Upper lobe of left lung (tissue), 6 donors: ENCODE measurements around the gene HABP2. TPM values are rescaled to one million over a fixed set of nuclear protein-coding genes. Genes with fewer than 3 reads are reported as not detected.

ENCODE experiments used
- ATAC-seq, 2 donors: fragments of 200-7000 bp; cut with Tn5 transposase; one replicate each; pipeline ENCODE4 v1.9.1; 2022; ENCODE audit warnings: mild to moderate bottlenecking in 2 of 2, moderate library complexity in 2 of 2; ENCODE audit not compliant: low FRiP score in 2 of 2
- DNase-seq, 2 donors: peaks; one replicate each; pipeline ENCODE4 v3.0.0-alpha.2; 2019 to 2020
- H3K27ac ChIP-seq, 4 donors: fragments of 200-600 bp; sonication (generic); one replicate each; pipeline ENCODE4 v1.5.1; 2016 to 2019
- H3K27me3 ChIP-seq, 4 donors: fragments of 200-600 bp; sonication (generic); one replicate each; pipeline ENCODE4 v1.5.1; 2017 to 2019
- H3K36me3 ChIP-seq, 4 donors: fragments of 200-600 bp; sonication (generic); one replicate each; pipeline ENCODE4 v1.5.1; 2016 to 2019
- H3K4me1 ChIP-seq, 4 donors: fragments of 200-600 bp; sonication (generic); one replicate each; pipeline ENCODE4 v1.5.1; 2018 to 2019
- H3K4me3 ChIP-seq, 4 donors: fragments of 200-600 bp; sonication (generic); one replicate each; pipeline ENCODE4 v1.5.1; 2017 to 2019; ENCODE audit warnings: mild to moderate bottlenecking in 2 of 4, moderate library complexity in 1 of 4
- H3K9me3 ChIP-seq, 4 donors: fragments of 200-600 bp; sonication (generic); one replicate each; pipeline ENCODE4 v1.5.1; 2018 to 2019
- EP300 ChIP-seq, 4 donors: sonication (generic); formaldehyde crosslinking; IDR thresholded peaks; one replicate each; pipeline ENCODE4 v1.5.1; 2017; ENCODE audit warnings: antibody characterized with exemption in 4 of 4, control low read depth in 2 of 4
- POLR2A ChIP-seq, 4 donors: fragments of 450-650 bp; IDR thresholded peaks; one replicate each; pipeline ENCODE4 v1.5.1; 2016 to 2017; ENCODE audit warnings: antibody characterized with exemption in 4 of 4, mild to moderate bottlenecking in 2 of 4
- POLR2AphosphoS5 ChIP-seq, 2 donors: sonication (generic); formaldehyde crosslinking; IDR thresholded peaks; one replicate each; pipeline ENCODE4 v1.5.1; 2017; ENCODE audit warnings: antibody characterized with exemption in 2 of 2
- WGBS, 2 donors: methylation state at CpG; one replicate each; pipeline ENCODE4 v1.1.5; 2017 to 2018; 5-methylcytosine and 5-hydroxymethylcytosine counted together
- total RNA-seq, 6 donors: library from RNA; depleted of rRNA in 4 of 6; stranded (reverse); fragments of >200 nt in 4 of 6; gene quantifications; one replicate each; pipeline versions ENCODE4 v1.1.0 to v1.2.1, GENCODE V29; 2016 to 2021
- TF ChIP-seq, protein P1 (sequence below), 6 experiments: fragments of 450-650 bp in 4 of 6; fragments of 200-600 bp in 2 of 6; sonication (generic) in 2 of 6; IDR thresholded peaks; one replicate each; pipeline ENCODE4 v1.5.1; 2016 to 2019; ENCODE audit warnings: antibody characterized with exemption in 6 of 6
- donor health status: DM: no; HTN: no; CAD: no; lungs with moderate emphysema.
- donor health status: DM: no; HTN: yes; CAD: no; lungs with severe emphysema.

Gene HABP2
- total RNA-seq, 6 donors from 2014 or later, result 0.15 to 10.3 (median 1.3) TPM; not detected in 2

DNA sequence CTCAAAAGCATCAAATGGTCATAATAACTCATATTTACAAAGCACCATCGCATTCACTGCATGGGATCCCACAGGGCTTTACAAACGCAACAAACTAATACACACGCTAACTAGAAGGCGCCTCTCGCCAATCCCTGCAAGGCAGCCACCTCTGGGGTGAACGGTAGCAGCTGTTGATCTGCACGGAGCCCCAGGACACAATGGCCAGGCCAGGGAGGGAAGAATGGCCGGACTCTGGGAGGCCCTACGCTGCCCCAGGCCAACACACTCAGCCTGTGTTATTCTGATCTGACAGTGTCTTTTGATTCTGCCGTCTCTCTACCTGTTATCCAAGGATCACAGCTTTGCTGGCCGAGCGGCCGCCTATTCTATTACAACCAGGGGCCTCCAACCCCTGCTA lies 41.8 kb downstream of the HABP2 start:
- Histone ChIP-seq H3K9me3 (no peaks in the 10 kb centered on the region), H3K27ac (no peak overlapping the region), H3K4me1 (no peaks in the 10 kb centered on the region), H3K36me3 (no peaks in the 10 kb centered on the region), H3K4me3 (no peak overlapping the region), H3K27me3 (no peaks in the 10 kb centered on the region)
- DNase-seq, result no peak
- ATAC-seq, result no peak
- whole genome bisulfite sequencing, 2 donors, result 81 to 90% methylated on average over 12 to 13 of the region's 13 CpGs
- TF ChIP-seq POLR2A (IDR thresholded peaks at IDR 0.05) (no peak), POLR2AphosphoS5 (IDR thresholded peaks at IDR 0.05) (no peak), EP300 (IDR thresholded peaks at IDR 0.05) (no peak)
- TF ChIP-seq, protein P1, sequence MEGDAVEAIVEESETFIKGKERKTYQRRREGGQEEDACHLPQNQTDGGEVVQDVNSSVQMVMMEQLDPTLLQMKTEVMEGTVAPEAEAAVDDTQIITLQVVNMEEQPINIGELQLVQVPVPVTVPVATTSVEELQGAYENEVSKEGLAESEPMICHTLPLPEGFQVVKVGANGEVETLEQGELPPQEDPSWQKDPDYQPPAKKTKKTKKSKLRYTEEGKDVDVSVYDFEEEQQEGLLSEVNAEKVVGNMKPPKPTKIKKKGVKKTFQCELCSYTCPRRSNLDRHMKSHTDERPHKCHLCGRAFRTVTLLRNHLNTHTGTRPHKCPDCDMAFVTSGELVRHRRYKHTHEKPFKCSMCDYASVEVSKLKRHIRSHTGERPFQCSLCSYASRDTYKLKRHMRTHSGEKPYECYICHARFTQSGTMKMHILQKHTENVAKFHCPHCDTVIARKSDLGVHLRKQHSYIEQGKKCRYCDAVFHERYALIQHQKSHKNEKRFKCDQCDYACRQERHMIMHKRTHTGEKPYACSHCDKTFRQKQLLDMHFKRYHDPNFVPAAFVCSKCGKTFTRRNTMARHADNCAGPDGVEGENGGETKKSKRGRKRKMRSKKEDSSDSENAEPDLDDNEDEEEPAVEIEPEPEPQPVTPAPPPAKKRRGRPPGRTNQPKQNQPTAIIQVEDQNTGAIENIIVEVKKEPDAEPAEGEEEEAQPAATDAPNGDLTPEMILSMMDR (IDR thresholded peaks at IDR 0.05), result no peak

DNA sequence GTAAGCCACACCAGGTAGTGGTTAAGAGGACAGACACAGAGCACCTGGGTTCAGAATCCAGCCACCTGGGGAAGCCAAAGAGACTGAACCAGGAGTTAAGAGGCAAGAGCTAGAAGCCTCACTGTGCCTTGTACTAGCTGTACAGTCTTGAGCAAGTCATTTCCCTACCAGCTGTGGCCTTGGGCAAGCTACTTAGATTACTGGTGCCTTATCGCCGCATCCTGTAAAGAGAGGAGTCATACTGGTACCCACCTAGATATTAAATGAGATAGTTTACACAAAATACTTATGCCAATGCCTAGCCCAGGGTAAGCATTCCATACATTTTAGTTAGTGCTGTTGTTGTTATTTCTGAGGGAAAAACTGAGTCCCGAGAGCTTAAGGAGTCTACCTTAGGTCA lies 47.7 kb downstream of the HABP2 start:
- Histone ChIP-seq H3K9me3 (no peaks in the 10 kb centered on the region), H3K27me3 (no peaks in the 10 kb centered on the region), H3K36me3 (no peaks in the 10 kb centered on the region), H3K27ac (no peak overlapping the region), H3K4me1 (no peaks in the 10 kb centered on the region), H3K4me3 (no peak overlapping the region)
- TF ChIP-seq, protein P1 (IDR thresholded peaks at IDR 0.05), result no peak
- TF ChIP-seq EP300 (IDR thresholded peaks at IDR 0.05), result no peak
- no peak for TF ChIP-seq POLR2A (IDR thresholded peaks at IDR 0.05)
- no peak for TF ChIP-seq POLR2AphosphoS5 (IDR thresholded peaks at IDR 0.05)
- 84 to 90% methylated on average over 3 of the region's 3 CpGs for WGBS, 2 donors
- ATAC-seq (no peak), DNase-seq (no peak)

DNA sequence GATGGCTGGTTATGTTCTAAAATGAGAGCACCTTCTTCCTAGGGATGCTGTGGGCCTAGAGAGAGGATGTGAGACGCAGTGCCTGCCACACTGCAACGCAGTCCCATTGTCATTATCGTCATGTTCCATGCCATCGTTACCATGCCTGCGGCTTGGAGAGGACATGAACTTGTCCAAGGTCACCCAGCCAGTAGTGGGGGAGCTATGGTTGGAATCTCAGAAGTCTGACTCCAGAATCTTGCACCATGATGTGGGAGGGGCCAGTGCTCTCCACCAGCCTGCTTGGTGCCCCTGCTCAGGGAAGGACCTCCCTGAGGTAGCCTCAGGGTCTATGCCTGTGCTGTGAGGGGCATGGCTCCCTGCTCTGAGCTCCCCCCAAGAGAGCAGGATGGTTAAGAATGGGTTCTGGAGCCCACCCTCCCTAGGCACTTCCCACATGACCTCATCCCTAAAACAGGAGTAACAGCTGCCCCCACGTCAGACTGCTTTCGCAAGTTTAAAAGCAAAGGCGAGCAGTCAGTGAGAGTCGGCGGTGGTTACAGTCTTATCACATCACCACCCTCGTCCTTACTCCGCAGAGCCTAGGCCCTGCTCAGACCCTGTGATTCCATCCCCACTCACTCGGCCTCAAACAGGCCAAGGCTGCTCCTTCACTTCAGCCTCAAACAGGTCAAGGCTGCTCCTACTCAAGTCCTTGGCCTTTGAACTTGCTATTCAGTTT lies 50.4 kb downstream of the HABP2 start:
- ATAC-seq (no peak), DNase-seq (no peak)
- 82 to 83% methylated on average over 13 of the region's 13 CpGs for WGBS, 2 donors
- no peaks in the 10 kb centered on the region for H3K36me3 ChIP-seq
- H3K4me3 ChIP-seq, result no peak overlapping the region
- TF ChIP-seq EP300 (IDR thresholded peaks at IDR 0.05) (no peak), POLR2AphosphoS5 (IDR thresholded peaks at IDR 0.05) (no peak), POLR2A (IDR thresholded peaks at IDR 0.05) (no peak)
- TF ChIP-seq, protein P1 (IDR thresholded peaks at IDR 0.05), result no peak
- no peaks in the 10 kb centered on the region for H3K9me3 ChIP-seq
- H3K27ac ChIP-seq, result no peak overlapping the region
- no peaks in the 10 kb centered on the region for H3K27me3 ChIP-seq
- no peaks in the 10 kb centered on the region for H3K4me1 ChIP-seq

DNA sequence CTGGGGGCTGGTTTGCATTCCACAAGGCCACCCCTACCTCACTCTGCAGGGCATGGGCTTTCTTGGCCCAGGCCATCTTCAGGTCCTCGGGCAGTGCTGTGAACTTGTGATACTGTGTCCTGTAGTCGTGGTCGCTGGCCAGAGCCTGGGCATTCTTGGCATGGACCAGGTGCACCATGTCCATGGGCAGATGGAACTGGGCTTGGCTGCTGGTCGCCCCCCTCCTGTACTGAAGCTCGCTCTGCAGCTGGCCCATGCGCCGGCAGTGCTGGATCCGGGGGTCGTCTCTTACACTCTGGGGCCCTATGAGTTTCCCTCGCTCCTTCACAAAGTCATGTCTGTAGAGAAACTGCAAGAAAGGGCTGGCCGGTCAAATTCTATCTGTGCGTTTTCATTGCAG lies 51.7 kb downstream of the HABP2 start:
- no peak for TF ChIP-seq EP300 (IDR thresholded peaks at IDR 0.05)
- no peak for TF ChIP-seq POLR2A (IDR thresholded peaks at IDR 0.05)
- TF ChIP-seq, protein P1 (IDR thresholded peaks at IDR 0.05), result no peak
- TF ChIP-seq POLR2AphosphoS5 (IDR thresholded peaks at IDR 0.05), result no peak
- Histone ChIP-seq H3K9me3 (no peaks in the 10 kb centered on the region), H3K27me3 (no peaks in the 10 kb centered on the region), H3K4me1 (no peaks in the 10 kb centered on the region), H3K4me3 (no peak overlapping the region), H3K36me3 (no peaks in the 10 kb centered on the region), H3K27ac (no peak overlapping the region)
- whole genome bisulfite sequencing, 2 donors, result 93% methylated on average over 12 of the region's 12 CpGs
- DNase-seq, result no peak
- no peak for ATAC-seq
